D341Med (cell line): ENCODE data around the gene ZCCHC9.
"Not testable (repeated sequence)": the region's sequence is repeated elsewhere in the genome, so short reads cannot be mapped to it uniquely, and the experiment has no call there.

Experiments
- DNase-seq: peaks from one replicate; pipeline ENCODE4 v3.0.0; 2012; ENCODE audit warnings: low spot score

The ZCCHC9 gene

DNA sequence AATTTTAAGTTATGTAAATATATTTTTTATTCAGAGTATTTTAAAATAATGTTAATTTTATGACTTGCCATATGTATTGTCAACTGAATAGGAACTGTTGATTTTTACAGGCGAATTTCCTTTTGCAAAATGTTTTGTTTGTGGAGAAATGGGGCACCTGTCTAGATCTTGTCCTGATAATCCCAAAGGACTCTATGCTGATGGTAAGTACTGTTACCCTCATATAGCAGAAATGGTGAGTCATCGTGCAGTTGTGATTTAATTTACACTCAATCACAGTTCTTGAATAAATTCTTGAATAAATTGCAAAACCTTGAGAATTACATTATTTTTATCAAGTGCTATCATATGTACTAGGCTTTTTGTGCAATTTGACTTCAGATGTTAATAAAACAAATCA, 7.4 kb downstream of the ZCCHC9 start:
- no peak for DNase-seq

DNA sequence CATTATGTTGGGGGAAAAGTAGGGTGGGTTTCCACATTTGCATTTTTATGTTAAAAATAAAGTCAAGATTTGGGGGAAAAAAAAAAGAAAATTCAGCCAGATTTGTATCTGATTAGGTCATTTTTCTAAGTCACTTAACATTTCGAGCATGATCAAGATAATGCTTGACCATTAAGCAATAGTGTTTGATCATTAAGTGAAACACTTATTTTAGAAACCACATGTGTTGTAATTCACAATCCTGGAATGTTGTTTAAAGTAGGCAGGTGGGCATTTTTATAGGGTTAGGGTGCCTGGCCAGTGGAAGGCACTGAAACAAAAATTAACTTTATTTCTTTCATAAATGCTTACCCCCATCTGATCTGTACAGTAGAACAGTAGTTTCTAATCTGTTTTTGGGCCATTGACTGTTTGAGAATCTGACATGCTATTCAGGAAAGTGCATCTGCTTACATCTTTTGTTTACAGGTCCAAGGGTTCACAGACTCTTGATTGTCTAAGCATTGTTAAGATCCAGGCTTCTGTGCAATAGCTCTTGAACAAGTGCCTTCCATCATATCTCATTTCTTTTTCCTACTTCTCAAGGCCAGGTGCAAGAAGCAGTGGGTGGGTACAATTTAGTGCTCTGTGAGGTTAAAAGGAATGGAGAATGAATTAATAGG, 9.1 kb downstream of the ZCCHC9 start:
- no peak for DNase-seq

DNA sequence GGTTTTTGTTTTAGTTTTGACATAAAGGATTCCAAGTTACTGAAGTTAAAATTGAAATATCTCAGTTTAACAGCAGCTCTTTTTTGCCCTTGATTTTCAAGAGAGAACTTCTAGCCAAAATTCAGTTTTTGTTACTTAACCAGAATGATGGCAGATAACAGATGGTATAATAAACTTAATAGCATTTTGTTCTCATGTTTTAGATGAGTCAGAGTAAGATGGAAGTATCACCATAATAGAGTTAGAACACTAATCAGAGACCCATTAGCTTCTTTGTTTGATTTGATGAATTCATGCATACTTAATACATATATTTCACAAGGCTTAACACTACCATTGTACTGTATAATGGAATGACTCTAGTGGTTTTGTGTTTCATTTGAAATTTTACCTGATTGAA, 11.9 kb downstream of the ZCCHC9 start:
- DNase-seq, result no peak

- no peak for DNase-seq
Observed at GRCh38 chr5:81313686-81314085, 12.3 kb downstream of the ZCCHC9 start.

- DNase-seq, result no peak
Observed at GRCh38 chr5:81314581-81314980, 13.2 kb downstream of the ZCCHC9 start.

DNA sequence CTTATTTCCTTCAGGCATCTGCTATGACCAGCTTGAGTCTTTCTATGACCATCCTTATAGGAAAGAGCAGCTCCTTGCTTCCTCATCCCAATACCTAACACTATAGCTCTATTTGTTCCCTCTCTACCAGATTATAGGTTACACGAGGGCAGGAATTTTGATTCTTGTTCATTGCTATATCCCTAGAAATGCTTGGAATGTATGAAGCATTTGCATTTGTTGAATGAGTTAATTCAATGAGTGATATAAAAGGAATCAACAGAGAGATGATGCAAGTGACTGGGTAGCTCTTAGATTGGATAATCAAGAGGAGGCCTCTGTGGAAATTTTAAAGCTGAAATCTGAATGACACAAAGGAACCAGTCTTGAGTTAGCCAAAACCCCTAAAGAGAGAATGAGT, 13.9 kb downstream of the ZCCHC9 start:
- no peak for DNase-seq

GRCh38 chr5:81315830-81316229, 14.4 kb downstream of the ZCCHC9 start:
- no peak for DNase-seq

- no peak for DNase-seq
Observed at GRCh38 chr5:81316571-81316970, 15.2 kb downstream of the ZCCHC9 start.

DNA sequence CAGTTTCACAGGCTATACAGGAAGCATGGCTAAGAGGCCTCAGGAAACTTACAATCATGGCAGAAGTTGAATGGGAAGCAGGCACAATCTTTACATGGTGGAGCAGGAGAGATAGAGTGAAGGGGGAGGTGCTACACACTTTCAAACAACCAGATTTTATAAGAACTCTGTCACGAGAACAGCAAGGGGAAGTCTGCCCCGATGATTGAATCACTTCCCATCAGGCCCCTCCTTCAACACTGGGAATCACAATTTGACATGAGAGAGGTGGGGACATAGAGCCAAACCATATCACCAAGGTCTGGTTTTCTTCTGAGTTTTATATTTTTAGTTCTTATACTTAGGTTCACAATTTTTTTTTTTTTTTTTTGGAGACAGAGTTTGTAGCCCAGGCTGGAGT, 16.1 kb downstream of the ZCCHC9 start:
- no peak for DNase-seq

GRCh38 chr5:81326554-81326953, 25.2 kb downstream of the ZCCHC9 start:
- no peak for DNase-seq

- peak; percentile 78 for DNase-seq
Observed at GRCh38 chr5:81334304-81335061, 33.1 kb downstream of the ZCCHC9 start.

- DNase-seq, result no peak
Observed at GRCh38 chr5:81335946-81336345, 34.6 kb downstream of the ZCCHC9 start.

- DNase-seq, result no peak
Observed at GRCh38 chr5:81336556-81336955, 35.2 kb downstream of the ZCCHC9 start.

DNA sequence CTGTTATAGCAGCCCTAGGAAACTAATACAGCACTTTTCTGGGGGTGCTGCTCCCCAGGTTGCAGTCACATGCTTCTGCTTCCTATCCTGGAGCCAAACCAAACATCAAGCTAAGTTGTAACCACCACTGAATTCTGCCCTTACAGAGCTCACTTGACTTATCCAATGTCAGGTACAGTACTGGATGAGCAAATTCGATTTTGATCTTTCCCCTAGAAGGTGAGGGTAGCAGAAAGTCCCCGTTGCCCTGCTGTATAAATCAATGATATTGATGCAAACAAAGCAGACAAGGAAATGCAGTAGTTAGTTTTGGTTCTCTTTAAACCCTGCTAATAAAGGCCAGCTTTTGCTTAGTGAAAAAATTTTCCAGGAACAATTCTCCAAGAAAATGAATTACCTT, 36.4 kb downstream of the ZCCHC9 start:
- DNase-seq, result no peak

GRCh38 chr5:81338213-81338612, 36.8 kb downstream of the ZCCHC9 start:
- DNase-seq, result not testable (repeated sequence)

- no peak for DNase-seq
Observed at GRCh38 chr5:81344736-81345135, 43.3 kb downstream of the ZCCHC9 start.

DNA sequence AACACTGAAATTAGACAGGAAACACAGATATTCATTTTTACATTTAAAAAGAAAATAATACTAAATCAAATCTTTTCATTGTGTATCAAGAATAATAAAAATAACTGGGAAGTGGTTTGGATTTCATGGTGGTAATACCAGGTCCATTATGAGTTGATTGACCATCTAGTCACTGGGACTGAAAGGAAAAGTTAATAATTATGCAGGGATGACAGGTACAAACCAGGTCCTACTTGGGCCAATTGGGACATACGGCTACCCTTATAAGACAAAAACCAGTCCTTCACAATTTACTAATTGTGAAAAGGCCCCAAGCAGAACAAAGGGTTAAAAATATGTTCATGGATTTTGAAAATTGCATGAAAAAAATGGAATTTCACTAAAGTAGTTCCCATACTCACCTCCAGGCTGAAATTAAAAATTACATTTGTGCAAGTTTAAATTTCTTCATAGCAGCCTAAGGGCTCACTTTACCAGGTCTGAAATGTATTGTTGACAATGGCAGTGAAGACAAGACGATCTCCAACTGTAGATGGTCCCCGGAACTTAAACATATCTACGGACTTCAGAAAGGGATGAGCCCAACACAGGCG, 44.1 kb downstream of the ZCCHC9 start:
- DNase-seq, result no peak

GRCh38 chr5:81349161-81349560, 47.8 kb downstream of the ZCCHC9 start:
- DNase-seq, result no peak

DNA sequence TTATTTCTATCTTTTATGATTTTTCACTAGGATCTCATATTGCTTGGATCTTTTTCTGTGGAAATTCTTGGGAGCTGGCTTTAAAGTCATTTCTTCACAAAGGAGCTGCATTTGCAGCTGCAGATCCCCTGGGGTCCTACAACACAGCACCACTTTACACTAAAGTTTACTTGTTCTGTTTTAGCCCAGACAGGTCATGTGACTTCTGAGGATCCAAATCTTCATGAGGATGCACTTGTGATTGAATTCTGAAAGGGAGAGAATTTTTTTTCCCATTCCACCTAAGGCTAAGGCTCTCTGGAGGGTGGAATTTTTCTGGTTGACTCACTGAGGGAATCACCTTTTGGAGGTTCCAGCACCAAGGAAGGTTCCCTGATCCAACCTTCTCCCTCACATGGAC, 49.1 kb downstream of the ZCCHC9 start:
- no peak for DNase-seq

DNA sequence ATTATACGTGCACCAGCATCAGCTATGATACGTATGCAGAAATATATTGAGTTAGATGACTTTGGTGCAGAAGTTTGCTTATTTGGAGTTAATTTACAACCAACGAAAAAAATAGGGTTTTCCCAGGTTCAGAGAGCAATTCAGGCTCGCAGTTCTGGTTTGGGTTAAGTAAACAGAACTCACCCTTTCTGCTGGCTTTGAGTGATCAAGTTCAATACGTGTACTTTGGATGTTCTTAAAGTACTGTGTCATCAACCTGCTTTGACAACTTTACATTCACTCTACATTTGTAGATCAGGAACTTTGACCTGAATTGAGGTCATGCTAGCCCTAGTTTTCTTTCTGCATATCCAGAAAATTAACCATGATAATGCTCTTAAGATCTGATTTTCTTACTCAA, 51.8 kb downstream of the ZCCHC9 start:
- DNase-seq, result no peak

DNA sequence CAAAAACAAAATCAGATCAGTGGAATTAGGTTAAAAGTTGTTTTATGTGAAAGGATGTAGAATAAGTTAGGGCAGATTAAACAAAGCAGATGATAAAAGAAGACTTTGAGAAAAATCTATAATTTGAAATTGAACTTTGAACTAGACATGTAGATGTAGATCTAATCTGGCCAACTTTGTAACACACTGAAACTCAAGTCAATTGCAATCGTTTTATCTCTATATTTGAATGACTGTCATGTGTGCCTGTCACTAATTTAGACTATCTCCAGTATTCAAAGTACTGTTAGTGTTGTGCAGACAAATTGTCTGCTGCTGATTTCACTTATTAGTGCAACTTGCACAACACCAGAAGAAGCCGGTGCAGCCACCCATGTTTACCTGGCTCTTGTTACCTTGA, 52.7 kb downstream of the ZCCHC9 start:
- DNase-seq, result no peak

DNA sequence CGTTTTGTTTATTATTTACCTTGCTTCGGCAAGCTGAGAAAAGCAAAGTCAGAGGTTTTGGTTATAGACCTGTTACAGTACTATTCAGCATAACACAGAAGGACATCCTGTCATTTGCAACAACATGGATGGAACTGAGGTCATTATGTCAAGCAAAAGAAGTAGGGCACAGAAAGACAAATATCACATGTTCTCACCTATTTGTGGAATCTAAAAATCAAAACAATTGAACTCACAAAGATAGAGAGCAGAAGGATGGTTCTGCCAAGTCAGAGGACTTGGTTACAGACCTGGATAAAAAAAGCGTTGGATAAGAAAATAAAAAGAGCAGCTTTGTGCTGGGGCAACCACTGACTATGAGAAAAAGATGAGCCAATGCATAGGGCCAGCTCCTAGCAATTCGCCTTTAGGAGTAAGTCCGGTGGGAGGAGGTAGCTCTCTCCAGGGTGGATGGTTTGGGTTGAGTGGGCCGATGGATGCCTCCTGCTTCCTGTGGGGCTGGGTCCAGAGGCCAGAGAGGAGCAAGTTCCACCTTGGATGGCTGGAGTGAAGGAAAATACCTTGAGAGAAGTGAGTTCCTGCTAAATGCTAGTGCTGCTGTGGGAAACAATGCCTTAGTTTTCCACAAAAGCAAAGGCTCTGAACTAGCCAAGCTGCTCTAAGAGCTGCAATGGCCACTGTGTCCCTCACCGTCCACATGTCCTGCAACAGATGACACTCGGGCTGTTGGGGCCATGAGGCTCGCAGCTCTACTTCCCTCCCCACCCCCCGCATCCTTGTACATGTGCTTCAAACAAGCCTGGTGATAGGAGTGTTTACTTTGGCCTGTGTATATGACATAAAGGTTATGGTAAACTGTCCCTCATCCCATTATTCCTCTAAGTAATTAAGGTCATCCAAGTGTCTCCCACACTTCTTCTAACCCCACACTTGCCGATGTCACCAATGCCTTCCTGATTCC, 54.2 kb downstream of the ZCCHC9 start:
- no peak for DNase-seq
